Measurements from ENCODE around the gene C13orf42.

GRCh38 chr13:51040431-51040830 is 70.6 kb downstream of the C13orf42 start:
- TF ChIP-seq POLR2AphosphoS5 (IDR thresholded peaks at IDR 0.05): no peak
- no peak for TF ChIP-seq POLR2A (IDR thresholded peaks at IDR 0.05)
- no peak for TF ChIP-seq CTCF (IDR thresholded peaks at IDR 0.05)
